HepG2 (cell line): Measurements from ENCODE around the gene LITAFD. TPM values are rescaled to one million over a fixed set of nuclear protein-coding genes. Genes with fewer than 3 reads are reported as not detected.
A peak's percentile ranks its signal among the peaks of the same experiment; 100 is the strongest.
"Not testable (repeated sequence)": the region's sequence is repeated elsewhere in the genome, so short reads cannot be mapped to it uniquely, and the experiment has no call there.

Source experiments
- ATAC-seq: fragments of 200-7000 bp; cut with Tn5 transposase; 3 replicates; pipeline ENCODE4 v1.9.1; 2020; ENCODE audit warnings: mild to moderate bottlenecking, moderate library complexity
- BruUV-seq: library from RNA; stranded (reverse); fragments of 400-500 nt; replicated peaks from 2 replicates; lab custom pipeline; 2021; lab: Mats Ljungman, UMichigan
- CTCF ChIA-PET: fragments of 300-600 bp; formaldehyde crosslinking; extraction: SDS; loops from one replicate; lab custom pipeline; 2021; ENCODE audit warnings: low total read pairs, inconsistent platforms, low intra/inter-chr PET ratio; lab: Yijun Ruan, JAX
- POLR2A ChIA-PET: fragments of 350-600 bp; sonication (Branson Sonifier 250); formaldehyde crosslinking; loops from one replicate; lab custom pipeline; 2020; ENCODE audit warnings: antibody characterized with exemption, inconsistent platforms; lab: Yijun Ruan, JAX
- DNase-seq: peaks from one replicate; pipeline ENCODE4 v3.0.0-alpha.2; 2015; ENCODE audit warnings: low spot score
- FAIRE-seq: peaks from 3 replicates; lab custom pipeline; 2011; peaks lifted over from hg19 to GRCh38; lab: Jason Lieb, UNC
- H2AFZ ChIP-seq: one replicate; pipeline ENCODE4 v1.6.1; 2011; ENCODE audit warnings: low read length, inconsistent platforms
- H3K27ac ChIP-seq: fragments of 300-600 bp; 3 replicates; pipeline ENCODE4 v1.8.0; 2011; ENCODE audit warnings: mixed run types, mild to moderate bottlenecking, mixed read lengths, low read length, inconsistent platforms; ENCODE audit not compliant: insufficient read depth; ENCODE audit errors: extremely low read length
- H3K27me3 ChIP-seq, 2 experiments: fragments of 200-600 bp in 1 of 2; 2 replicates in 1 of 2; 3 replicates in 1 of 2; pipeline versions ENCODE4 v1.6.0 to v1.8.0; 2011; ENCODE audit warnings: low read length in 2 of 2, mild to moderate bottlenecking in 2 of 2, moderate library complexity in 2 of 2, inconsistent platforms in 1 of 2; ENCODE audit not compliant: insufficient read depth in 2 of 2, control insufficient read depth in 1 of 2
- H3K36me3 ChIP-seq, 2 experiments: fragments of 200-600 bp in 1 of 2; replicated peaks in 1 of 2; 2 replicates in 1 of 2; 3 replicates in 1 of 2; pipeline versions ENCODE4 v1.5.1 to v1.8.0; 2011; ENCODE audit warnings: low read length in 2 of 2, inconsistent platforms in 1 of 2; ENCODE audit not compliant: insufficient read depth in 2 of 2, control insufficient read depth in 1 of 2
- H3K4me1 ChIP-seq: 2 replicates; pipeline ENCODE4 v1.5.1; 2012; ENCODE audit warnings: low read length, inconsistent platforms; ENCODE audit not compliant: insufficient read depth
- H3K4me2 ChIP-seq: 2 replicates; pipeline ENCODE4 v1.6.0; 2011; ENCODE audit warnings: low read depth, low read length, inconsistent platforms
- H3K4me3 ChIP-seq, 3 experiments: fragments of 200-600 bp in 1 of 3; sonication (generic), shearing (Covaris generic) in 1 of 3; replicated peaks in 1 of 3; 2 replicates each; pipeline ENCODE4 v1.5.1; 2011 to 2016; ENCODE audit warnings: low read length in 3 of 3, inconsistent platforms in 2 of 3, low read depth in 2 of 3, mild to moderate bottlenecking in 2 of 3, control low read depth in 1 of 3, mixed read lengths in 1 of 3; ENCODE audit not compliant: insufficient read depth in 1 of 3
- H3K79me2 ChIP-seq: one replicate; pipeline ENCODE4 v1.6.1; 2011; ENCODE audit warnings: low read length, inconsistent platforms; ENCODE audit not compliant: insufficient read depth
- H3K9ac ChIP-seq: 2 replicates; pipeline ENCODE4 v1.6.0; 2011; ENCODE audit warnings: mild to moderate bottlenecking, low read depth, low read length, inconsistent platforms; ENCODE audit not compliant: insufficient read depth
- H3K9me3 ChIP-seq: 2 replicates; pipeline ENCODE4 v1.5.1; 2012; ENCODE audit warnings: mild to moderate bottlenecking, low read length
- H4K20me1 ChIP-seq: 2 replicates; pipeline ENCODE4 v1.6.0; 2011; ENCODE audit warnings: inconsistent platforms, mild to moderate bottlenecking, low read length, moderate library complexity; ENCODE audit not compliant: insufficient read depth
- ZBTB40 ChIP-seq, 2 experiments: fragments of 450-650 bp in 1 of 2; sonication (generic) in 1 of 2; formaldehyde crosslinking in 1 of 2; IDR thresholded peaks; 2 replicates each; pipeline versions ENCODE4 v1.6.1 to v1.8.0; 2016 to 2022; ENCODE audit warnings: antibody characterized with exemption in 1 of 2, mild to moderate bottlenecking in 1 of 2, missing genetic modification reagents in 1 of 2
- WGBS: methylation state at CpG from one replicate; pipeline ENCODE4 v1.1.6; 2017; ENCODE audit warnings: low lambda C conversion rate; 5-methylcytosine and 5-hydroxymethylcytosine counted together
- in situ Hi-C: cut with HindIII; loops from 2 replicates; pipeline ENCODE4 v1.10.0; 2017; ENCODE audit warnings: low pct_unique_long_range_greater_than_20kb; ENCODE audit not compliant: extremely low pct_ligation_motif_present
- intact Hi-C: fragments of 100-400 bp; cut with micrococcal nuclease; formaldehyde crosslinking; loops from one replicate; pipeline ENCODE4 v1.10.0; 2022; ENCODE audit not compliant: unreplicated experiment
- polyA plus RNA-seq, 8 experiments: library from polyadenylated mRNA; depleted of rRNA in 3 of 8; stranded (reverse) in 7 of 8; unstranded in 1 of 8; fragments of >200 nt; fragmentation: Illumina TruSeq in 4 of 8; extraction: Trizol in 4 of 8; gene quantifications; 2 replicates each; pipeline versions ENCODE4 v1.2.1 to v1.2.3, GENCODE V29; 2011 to 2016; ENCODE audit warnings: low read depth in 4 of 8, missing spikeins in 1 of 8, mixed read lengths in 1 of 8; ENCODE audit not compliant: insufficient read depth in 1 of 8
- total RNA-seq, 5 experiments: library from RNA; depleted of rRNA; stranded (reverse); fragments of >200 nt; fragmentation: Illumina TruSeq; extraction: Trizol; gene quantifications; 2 replicates each; pipeline ENCODE4 v1.2.3, GENCODE V29; 2016; ENCODE audit warnings: low read depth in 1 of 5

Gene LITAFD
- total and polyA plus RNA-seq, 2 of the 13 experiments (the other 11 are each of a cell fraction or from before 2014, with no cell fraction given) = not detected

- ATAC-seq, CTCF ChIA-PET: not testable (repeated sequence)
Observed at GRCh38 chr16:8837594-8837993, 44.6 kb upstream of the LITAFD start.

GRCh38 chr16:8842016-8842415 is 40.1 kb upstream of the LITAFD start:
- TF ChIP-seq ZBTB40 (IDR thresholded peaks at IDR 0.05) = 0 out of 2 replicates have a peak, but pooled peaks have one; percentile 5
- H3K27me3 ChIP-seq; POLR2A ChIA-PET; CTCF ChIA-PET; in situ Hi-C loops; H2AFZ ChIP-seq; ATAC-seq; H3K4me1 ChIP-seq; BruUV-seq; H3K9ac ChIP-seq; intact Hi-C loops; H3K9me3 ChIP-seq; H3K27ac ChIP-seq; DNase-seq; FAIRE-seq; H3K4me2 ChIP-seq; H3K4me3 ChIP-seq; TF ChIP-seq ZBTB40 (CRISPR knock-in tag; IDR thresholded peaks at IDR 0.05): not testable (repeated sequence)
- H4K20me1 ChIP-seq = peaks cover 32% of the 10 kb centered on the region
- H3K79me2 ChIP-seq = peaks cover 48% of the 10 kb centered on the region
- WGBS = 98% methylated on average over 4 of the region's 4 CpGs
- H3K36me3 ChIP-seq = peaks cover 12 to 15% of the 10 kb centered on the region in 2 experiments; a peak in 4 of 5 replicates

More at GRCh38 chr16:8837594-8837993, 44.6 kb upstream of the LITAFD start:
- H2AFZ ChIP-seq, FAIRE-seq, H3K9me3 ChIP-seq, DNase-seq, POLR2A ChIA-PET, H3K36me3 ChIP-seq, H3K9ac ChIP-seq, in situ Hi-C loops, H3K4me2 ChIP-seq, BruUV-seq, intact Hi-C loops, H3K27me3 ChIP-seq, H3K27ac ChIP-seq, H3K4me1 ChIP-seq, H3K4me3 ChIP-seq: not testable (repeated sequence)
- peaks cover 43% of the 10 kb centered on the region for H3K79me2 ChIP-seq
- H4K20me1 ChIP-seq = peaks cover 16% of the 10 kb centered on the region
- WGBS = 98% methylated on average over 15 of the region's 15 CpGs

GRCh38 chr16:8843296-8843695 is 38.9 kb upstream of the LITAFD start:
- in situ Hi-C loops, H3K4me3 ChIP-seq, H2AFZ ChIP-seq, H3K4me1 ChIP-seq, H3K4me2 ChIP-seq, DNase-seq, ATAC-seq, FAIRE-seq, H3K27ac ChIP-seq, H3K9ac ChIP-seq, H3K9me3 ChIP-seq, POLR2A ChIA-PET, BruUV-seq, H3K27me3 ChIP-seq, intact Hi-C loops, CTCF ChIA-PET: not testable (repeated sequence)
- peaks cover 45% of the 10 kb centered on the region for H4K20me1 ChIP-seq
- peaks cover 17 to 25% of the 10 kb centered on the region in 2 experiments for H3K36me3 ChIP-seq
- WGBS = 99% methylated on average over 12 of the region's 12 CpGs
- H3K79me2 ChIP-seq = peaks cover 46% of the 10 kb centered on the region
